ENCODE results near the gene MAX.
"Not testable (repeated sequence)": the region's sequence is repeated elsewhere in the genome, so short reads cannot be mapped to it uniquely, and the experiment has no call there.

Gene MAX

DNA sequence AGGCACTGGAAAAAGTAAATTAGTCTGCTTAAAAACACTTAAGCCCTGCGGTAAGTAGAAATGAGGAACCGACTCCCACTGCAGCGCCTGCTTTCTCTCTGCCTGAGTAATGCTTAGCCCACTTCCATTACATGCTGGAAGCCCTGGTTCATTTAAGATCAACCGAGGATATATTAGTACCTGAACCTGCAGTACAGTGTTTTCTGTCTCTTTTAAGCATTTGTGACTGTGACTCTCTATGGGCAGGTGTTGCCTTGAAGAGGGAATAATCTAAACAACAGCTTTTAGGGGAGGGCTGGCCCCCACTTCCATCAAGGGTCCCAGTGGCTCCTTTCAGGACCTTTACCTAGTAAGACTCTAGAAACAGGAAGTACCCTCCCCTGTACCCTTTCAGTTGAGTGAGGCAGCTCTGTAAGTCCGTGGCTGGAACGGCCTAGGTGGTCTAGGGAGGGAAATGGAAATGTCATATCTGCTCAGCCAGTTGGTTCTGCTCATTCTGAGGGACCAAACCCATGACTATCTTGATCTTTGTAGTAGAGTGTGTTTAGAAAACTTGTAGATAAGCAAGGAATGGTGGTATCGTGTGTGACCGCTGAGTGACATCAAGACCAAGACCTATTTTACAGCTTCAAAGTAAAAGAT is 59.5 kb downstream of the MAX start:
- Histone ChIP-seq H3K9ac (ENCODE audit: low read depth, low read length) (no peak overlapping the region), H3K4me3 (ENCODE audit: low read depth, low read length) (no peak overlapping the region), H3K9me3 (ENCODE audit: control insufficient read depth, insufficient read depth, low read length) (no peaks in the 10 kb centered on the region), H3K4me1 (ENCODE audit: control insufficient read depth, insufficient read depth, low read length) (no peaks in the 10 kb centered on the region), H3K27me3 (ENCODE audit: control insufficient read depth, insufficient read depth, low read length) (no peaks in the 10 kb centered on the region), H3K36me3 (ENCODE audit: control insufficient read depth, insufficient read depth, low read length) (peaks cover 2% of the 10 kb centered on the region)

DNA sequence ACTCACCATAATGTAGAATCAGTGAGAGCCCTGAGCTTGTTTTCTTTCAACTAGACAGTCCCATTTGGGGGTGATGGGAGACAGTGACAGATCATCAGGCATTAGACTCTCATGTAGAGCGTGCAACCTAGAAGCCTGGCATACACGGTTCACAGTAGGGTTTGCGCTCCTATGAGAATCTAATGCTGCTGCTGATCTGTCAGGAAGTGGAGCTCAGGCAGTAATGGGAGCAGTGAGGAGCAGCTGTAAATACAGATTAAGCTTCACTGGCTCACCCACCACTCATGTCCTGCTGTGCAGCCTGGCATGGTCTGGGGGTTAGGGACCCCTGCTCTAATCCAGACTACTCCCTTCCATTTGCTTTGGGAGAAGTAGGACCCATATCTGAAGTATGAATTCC is 60.0 kb downstream of the MAX start:
- no peaks in the 10 kb centered on the region for H3K27me3 ChIP-seq (ENCODE audit: control insufficient read depth, insufficient read depth, low read length)
- H3K36me3 ChIP-seq (ENCODE audit: control insufficient read depth, insufficient read depth, low read length), result peaks cover 2% of the 10 kb centered on the region
- no peaks in the 10 kb centered on the region for H3K4me1 ChIP-seq (ENCODE audit: control insufficient read depth, insufficient read depth, low read length)
- no peak overlapping the region for H3K4me3 ChIP-seq (ENCODE audit: low read depth, low read length)
- no peak overlapping the region for H3K9ac ChIP-seq (ENCODE audit: low read depth, low read length)
- no peaks in the 10 kb centered on the region for H3K9me3 ChIP-seq (ENCODE audit: control insufficient read depth, insufficient read depth, low read length)

DNA sequence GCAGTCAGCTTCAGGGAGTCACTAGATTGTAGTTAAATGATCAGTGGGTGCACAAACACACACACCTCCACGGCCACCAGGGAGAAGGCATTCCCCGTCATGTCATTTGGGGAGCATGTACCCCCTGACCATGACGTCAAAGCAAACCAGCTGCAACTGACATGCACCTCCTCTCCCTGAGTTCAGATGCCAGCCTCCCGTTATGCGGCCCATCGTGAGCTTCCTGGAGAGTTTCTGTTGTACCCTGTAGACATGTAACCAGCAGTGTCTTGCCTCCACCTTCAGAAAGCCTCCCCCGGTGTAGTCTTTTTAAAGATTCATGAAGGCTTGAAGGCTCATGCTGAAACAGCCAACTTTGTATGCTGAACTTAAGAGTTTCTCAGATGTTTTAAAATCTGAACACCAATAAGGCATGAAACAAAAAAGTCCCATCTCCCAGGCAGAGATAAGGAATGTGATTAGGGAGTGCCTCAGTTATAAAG is 60.8 kb downstream of the MAX start:
- Histone ChIP-seq H3K27me3 (ENCODE audit: control insufficient read depth, insufficient read depth, low read length) (no peaks in the 10 kb centered on the region), H3K9me3 (ENCODE audit: control insufficient read depth, insufficient read depth, low read length) (no peaks in the 10 kb centered on the region), H3K4me1 (ENCODE audit: control insufficient read depth, insufficient read depth, low read length) (no peaks in the 10 kb centered on the region), H3K9ac (ENCODE audit: low read depth, low read length) (no peak overlapping the region), H3K4me3 (ENCODE audit: low read depth, low read length) (no peak overlapping the region), H3K36me3 (ENCODE audit: control insufficient read depth, insufficient read depth, low read length) (peaks cover 2% of the 10 kb centered on the region)

DNA sequence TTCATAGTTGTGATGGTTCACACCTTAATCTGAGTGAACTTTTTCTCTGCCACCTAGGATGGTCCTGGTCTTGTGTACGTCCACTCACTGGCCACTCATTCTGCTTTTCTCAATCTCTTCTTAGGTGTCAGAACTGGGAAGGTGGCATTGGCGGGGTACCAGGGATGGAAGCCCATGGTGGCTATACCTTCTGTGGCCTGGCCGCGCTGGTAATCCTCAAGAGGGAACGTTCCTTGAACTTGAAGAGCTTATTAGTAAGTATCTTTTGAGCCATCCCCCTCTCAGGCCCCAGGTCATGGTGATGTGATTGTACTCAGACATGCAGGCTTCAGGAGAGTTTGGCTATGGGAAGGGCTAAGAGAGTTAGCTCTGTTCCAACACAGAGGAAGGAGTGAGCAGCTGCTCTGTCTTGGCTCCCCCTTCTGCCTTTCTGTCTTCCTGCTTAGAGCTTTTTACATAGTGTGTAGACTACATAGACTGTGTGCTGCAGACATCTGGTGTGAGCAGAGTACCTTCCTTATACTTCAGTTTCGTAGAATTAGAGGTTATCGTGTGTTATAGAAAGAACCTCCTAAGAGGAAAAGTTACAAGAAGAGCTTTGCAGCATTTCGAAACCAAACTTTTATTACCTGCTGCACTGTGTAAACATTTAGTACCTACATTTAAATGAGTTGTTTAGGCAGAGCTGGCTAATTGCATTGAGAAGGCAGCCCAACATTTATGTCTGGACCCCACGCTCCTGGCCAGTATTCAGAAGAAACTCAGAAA is 61.5 kb downstream of the MAX start:
- Histone ChIP-seq H3K27me3 (ENCODE audit: control insufficient read depth, insufficient read depth, low read length) (no peaks in the 10 kb centered on the region), H3K36me3 (ENCODE audit: control insufficient read depth, insufficient read depth, low read length) (peaks cover 2% of the 10 kb centered on the region), H3K9me3 (ENCODE audit: control insufficient read depth, insufficient read depth, low read length) (no peaks in the 10 kb centered on the region), H3K9ac (ENCODE audit: low read depth, low read length) (no peak overlapping the region), H3K4me3 (ENCODE audit: low read depth, low read length) (no peak overlapping the region), H3K4me1 (ENCODE audit: control insufficient read depth, insufficient read depth, low read length) (no peaks in the 10 kb centered on the region)

DNA sequence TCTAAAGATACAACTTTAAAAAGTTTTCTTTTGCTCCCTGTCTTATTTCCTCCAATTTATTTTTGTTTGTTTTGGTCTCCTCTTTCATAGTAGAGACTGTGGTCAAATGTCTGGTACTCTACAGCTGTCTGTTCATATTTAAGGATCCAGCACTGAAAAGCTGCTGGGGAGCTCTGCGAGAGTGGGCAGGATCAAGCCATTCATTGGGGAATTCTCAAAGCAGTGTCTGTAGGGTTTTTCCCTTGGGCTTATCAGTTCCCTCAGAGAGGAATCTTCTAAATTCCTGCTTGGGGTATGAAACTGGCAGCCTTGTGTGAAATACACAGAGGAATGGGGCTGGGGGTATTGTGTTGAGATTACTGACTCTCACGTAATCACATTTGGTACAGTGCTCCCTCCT is 63.4 kb downstream of the MAX start:
- Histone ChIP-seq H3K36me3 (ENCODE audit: control insufficient read depth, insufficient read depth, low read length) (peaks cover 2% of the 10 kb centered on the region), H3K9me3 (ENCODE audit: control insufficient read depth, insufficient read depth, low read length) (no peaks in the 10 kb centered on the region), H3K9ac (ENCODE audit: low read depth, low read length) (no peak overlapping the region), H3K27me3 (ENCODE audit: control insufficient read depth, insufficient read depth, low read length) (no peaks in the 10 kb centered on the region), H3K4me1 (ENCODE audit: control insufficient read depth, insufficient read depth, low read length) (no peaks in the 10 kb centered on the region), H3K4me3 (ENCODE audit: low read depth, low read length) (no peak overlapping the region)

DNA sequence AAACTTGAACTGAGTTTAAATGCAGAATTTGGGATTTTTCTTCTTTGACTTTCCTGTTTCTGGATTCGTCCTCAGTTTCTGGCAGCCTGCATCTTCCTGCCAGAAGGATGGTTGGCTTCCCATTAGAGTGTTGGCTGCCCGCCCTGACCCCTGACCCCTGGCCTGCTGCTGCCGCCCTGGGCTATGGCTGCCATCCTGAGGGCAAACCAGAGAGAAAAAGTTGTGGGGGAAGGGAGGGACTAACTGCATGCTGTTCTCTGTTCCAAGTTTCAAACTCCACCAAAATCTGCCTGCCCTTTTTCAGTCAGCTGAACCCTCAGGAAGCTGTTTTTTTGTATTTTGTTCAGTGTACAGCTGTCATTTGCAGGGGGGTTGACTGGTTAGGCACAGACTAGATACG is 67.3 kb downstream of the MAX start:
- Histone ChIP-seq H3K27me3 (ENCODE audit: control insufficient read depth, insufficient read depth, low read length) (no peaks in the 10 kb centered on the region), H3K36me3 (ENCODE audit: control insufficient read depth, insufficient read depth, low read length) (no peaks in the 10 kb centered on the region), H3K9ac (ENCODE audit: low read depth, low read length) (no peak overlapping the region), H3K4me3 (ENCODE audit: low read depth, low read length) (no peak overlapping the region), H3K4me1 (ENCODE audit: control insufficient read depth, insufficient read depth, low read length) (no peaks in the 10 kb centered on the region), H3K9me3 (ENCODE audit: control insufficient read depth, insufficient read depth, low read length) (no peaks in the 10 kb centered on the region)

DNA sequence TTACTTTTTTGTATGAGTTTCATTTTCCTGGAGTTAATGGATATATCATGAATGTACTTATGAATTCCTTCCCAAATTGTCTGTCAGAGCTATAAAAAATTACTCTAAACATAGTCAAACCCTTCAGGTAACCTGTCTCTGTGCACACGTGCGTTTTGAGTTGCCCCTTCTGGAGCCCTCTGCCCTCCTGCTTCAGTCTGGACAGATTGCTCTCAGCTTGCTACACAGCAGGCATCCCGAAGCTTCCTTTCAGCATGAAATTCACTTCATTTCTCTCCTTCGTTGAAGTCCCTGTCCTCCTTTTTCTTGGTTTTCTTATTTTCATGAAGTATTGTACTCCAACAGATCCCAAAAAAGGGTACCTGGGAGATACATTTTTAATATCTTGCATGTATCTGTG is 68.3 kb downstream of the MAX start:
- Histone ChIP-seq H3K4me1 (ENCODE audit: control insufficient read depth, insufficient read depth, low read length) (no peaks in the 10 kb centered on the region), H3K9ac (ENCODE audit: low read depth, low read length) (no peak overlapping the region), H3K9me3 (ENCODE audit: control insufficient read depth, insufficient read depth, low read length) (no peaks in the 10 kb centered on the region), H3K36me3 (ENCODE audit: control insufficient read depth, insufficient read depth, low read length) (no peaks in the 10 kb centered on the region), H3K27me3 (ENCODE audit: control insufficient read depth, insufficient read depth, low read length) (no peaks in the 10 kb centered on the region), H3K4me3 (ENCODE audit: low read depth, low read length) (no peak overlapping the region)

DNA sequence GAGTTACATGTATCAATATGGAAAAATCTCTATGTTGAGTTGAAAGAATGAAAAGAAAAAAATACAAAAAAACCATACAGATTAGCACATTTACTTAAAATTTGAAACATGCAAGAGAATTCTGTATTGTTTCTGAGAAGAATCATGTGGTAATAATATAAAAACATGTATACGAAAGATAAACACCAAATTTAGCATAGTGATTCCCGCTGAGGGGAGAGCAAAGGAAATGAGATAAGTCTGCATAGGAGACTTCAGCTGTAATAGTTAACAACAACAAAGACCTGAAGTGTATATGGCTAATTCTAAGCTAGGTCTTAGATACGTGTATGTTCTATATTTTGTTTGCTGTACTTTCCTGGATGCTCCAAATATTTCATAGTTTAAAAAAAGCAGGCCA is 69.1 kb downstream of the MAX start:
- H3K9me3 ChIP-seq (ENCODE audit: control insufficient read depth, insufficient read depth, low read length), result no peaks in the 10 kb centered on the region
- no peaks in the 10 kb centered on the region for H3K36me3 ChIP-seq (ENCODE audit: control insufficient read depth, insufficient read depth, low read length)
- no peak overlapping the region for H3K9ac ChIP-seq (ENCODE audit: low read depth, low read length)
- H3K4me3 ChIP-seq (ENCODE audit: low read depth, low read length), result no peak overlapping the region
- no peaks in the 10 kb centered on the region for H3K4me1 ChIP-seq (ENCODE audit: control insufficient read depth, insufficient read depth, low read length)
- H3K27me3 ChIP-seq (ENCODE audit: control insufficient read depth, insufficient read depth, low read length), result no peaks in the 10 kb centered on the region

DNA sequence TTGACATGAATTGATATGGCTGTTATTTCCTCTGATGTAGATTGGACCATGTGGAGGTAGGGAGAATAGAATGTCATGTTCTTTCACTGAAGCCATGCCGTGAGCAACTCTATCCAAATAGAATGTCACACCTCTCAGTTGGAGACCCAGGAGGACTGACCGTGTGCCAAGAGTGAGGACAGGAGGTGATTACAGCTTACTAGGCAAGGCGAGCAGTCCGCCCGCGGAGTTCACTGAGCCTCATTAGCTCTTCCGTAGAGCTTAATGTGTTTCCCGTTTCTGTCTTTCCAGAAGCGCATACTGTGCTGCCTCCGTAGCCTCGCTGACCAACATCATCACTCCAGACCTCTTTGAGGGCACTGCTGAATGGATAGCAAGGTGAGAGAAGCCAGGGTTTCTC is 70.0 kb downstream of the MAX start:
- Histone ChIP-seq H3K27me3 (ENCODE audit: control insufficient read depth, insufficient read depth, low read length) (no peaks in the 10 kb centered on the region), H3K9me3 (ENCODE audit: control insufficient read depth, insufficient read depth, low read length) (no peaks in the 10 kb centered on the region), H3K4me3 (ENCODE audit: low read depth, low read length) (no peak overlapping the region), H3K9ac (ENCODE audit: low read depth, low read length) (no peak overlapping the region), H3K36me3 (ENCODE audit: control insufficient read depth, insufficient read depth, low read length) (peaks cover 8% of the 10 kb centered on the region), H3K4me1 (ENCODE audit: control insufficient read depth, insufficient read depth, low read length) (no peaks in the 10 kb centered on the region)

DNA sequence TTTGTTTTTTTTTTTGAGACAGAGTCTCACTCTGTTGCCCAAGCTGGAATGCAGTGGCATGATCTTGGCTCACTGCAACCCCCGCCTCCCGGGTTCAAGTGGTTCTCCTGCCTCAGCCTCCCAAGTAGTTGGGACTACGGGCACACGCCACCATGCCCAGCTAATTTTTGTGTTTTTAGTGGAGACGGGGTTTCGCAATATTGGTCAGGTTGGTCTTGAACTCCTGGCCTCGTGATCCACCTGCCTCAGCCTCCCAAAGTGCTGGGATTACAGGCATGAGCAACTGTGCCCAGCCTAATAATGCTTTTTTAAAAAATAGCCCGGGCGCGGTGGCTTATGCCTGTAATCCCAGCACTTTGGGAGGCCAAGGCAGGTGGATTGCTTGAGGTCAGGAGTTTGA is 71.0 kb downstream of the MAX start:
- H3K27me3 ChIP-seq (ENCODE audit: control insufficient read depth, insufficient read depth, low read length); H3K9ac ChIP-seq (ENCODE audit: low read depth, low read length); H3K4me1 ChIP-seq (ENCODE audit: control insufficient read depth, insufficient read depth, low read length); H3K4me3 ChIP-seq (ENCODE audit: low read depth, low read length); H3K36me3 ChIP-seq (ENCODE audit: control insufficient read depth, insufficient read depth, low read length); H3K9me3 ChIP-seq (ENCODE audit: control insufficient read depth, insufficient read depth, low read length): not testable (repeated sequence)

DNA sequence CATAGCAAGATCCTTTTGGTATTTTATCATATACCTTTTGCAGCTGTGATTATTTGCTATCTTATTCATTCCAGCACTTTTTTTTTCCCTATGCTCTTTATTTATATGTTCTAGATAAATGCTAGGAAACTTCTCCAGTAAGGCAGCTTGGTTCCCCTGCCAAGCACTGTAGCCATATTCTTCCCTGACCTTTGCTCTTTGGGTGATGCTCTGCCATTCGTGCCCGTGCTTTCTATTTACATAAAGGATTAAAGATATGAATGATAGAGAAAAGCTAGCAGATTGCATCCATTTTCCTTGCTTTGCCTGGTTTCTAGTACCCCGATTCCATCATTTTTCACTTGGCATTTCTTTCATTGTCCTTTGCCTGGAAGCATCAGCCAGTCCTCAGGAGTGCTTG is 73.4 kb downstream of the MAX start:
- H3K27me3 ChIP-seq (ENCODE audit: control insufficient read depth, insufficient read depth, low read length), result no peaks in the 10 kb centered on the region
- no peaks in the 10 kb centered on the region for H3K9me3 ChIP-seq (ENCODE audit: control insufficient read depth, insufficient read depth, low read length)
- H3K4me3 ChIP-seq (ENCODE audit: low read depth, low read length), result no peak overlapping the region
- no peak overlapping the region for H3K9ac ChIP-seq (ENCODE audit: low read depth, low read length)
- H3K4me1 ChIP-seq (ENCODE audit: control insufficient read depth, insufficient read depth, low read length), result no peaks in the 10 kb centered on the region
- H3K36me3 ChIP-seq (ENCODE audit: control insufficient read depth, insufficient read depth, low read length), result peaks cover 8% of the 10 kb centered on the region

DNA sequence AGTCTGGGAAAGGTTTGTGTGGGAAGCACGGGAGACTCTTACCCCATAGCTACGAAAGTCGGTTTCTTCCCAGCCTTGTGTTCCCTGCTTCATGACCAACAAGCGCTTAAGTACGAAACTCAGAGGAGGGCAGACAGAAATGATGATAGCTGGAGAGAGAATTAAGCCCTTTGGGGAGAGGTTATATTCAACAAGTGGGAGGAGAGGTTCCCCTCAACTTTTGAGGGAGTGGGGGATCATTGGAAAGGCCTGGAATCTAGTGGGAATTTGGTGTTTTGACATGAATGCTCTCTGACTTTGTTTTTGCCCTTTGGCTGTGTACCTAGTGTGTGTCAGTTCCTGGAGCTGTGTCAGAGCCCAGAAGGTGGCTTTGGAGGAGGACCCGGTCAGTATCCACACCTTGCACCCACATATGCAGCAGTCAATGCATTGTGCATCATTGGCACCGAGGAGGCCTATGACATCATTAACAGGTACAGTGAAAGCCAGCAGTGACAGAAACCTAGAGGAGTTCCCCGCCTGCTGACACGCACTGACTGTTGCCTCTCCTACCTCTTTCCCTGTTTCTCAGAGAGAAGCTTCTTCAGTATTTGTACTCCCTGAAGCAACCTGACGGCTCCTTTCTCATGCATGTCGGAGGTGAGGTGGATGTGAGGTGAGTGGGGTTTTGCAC is 75.1 kb downstream of the MAX start:
- Histone ChIP-seq H3K4me3 (ENCODE audit: low read depth, low read length) (no peak overlapping the region), H3K27me3 (ENCODE audit: control insufficient read depth, insufficient read depth, low read length) (no peaks in the 10 kb centered on the region), H3K36me3 (ENCODE audit: control insufficient read depth, insufficient read depth, low read length) (peaks cover 8% of the 10 kb centered on the region), H3K4me1 (ENCODE audit: control insufficient read depth, insufficient read depth, low read length) (no peaks in the 10 kb centered on the region), H3K9ac (ENCODE audit: low read depth, low read length) (no peak overlapping the region), H3K9me3 (ENCODE audit: control insufficient read depth, insufficient read depth, low read length) (no peaks in the 10 kb centered on the region)
